SK-N-MC (cell line): ENCODE results near the gene RFX8.

Experiments used
- EZH2 ChIP-seq: fragments of 200-600 bp; sonication (generic); IDR thresholded peaks from one replicate; pipeline ENCODE4 v1.6.1; 2017; ENCODE audit warnings: antibody characterized with exemption
- POLR2AphosphoS5 ChIP-seq: IDR thresholded peaks from 2 replicates; pipeline ENCODE4 v1.6.1; 2012; ENCODE audit warnings: mild to moderate bottlenecking, low read depth, low read length, borderline replicate concordance

- TF ChIP-seq EZH2 (no peak), POLR2AphosphoS5 (no peak)
Observed at GRCh38 chr2:101473591-101473910, 1.4 kb downstream of the RFX8 start.
